ENCODE data around the gene TRPC4AP. TPM values are rescaled to one million over a fixed set of nuclear protein-coding genes. Genes with fewer than 3 reads are reported as not detected.
A peak's percentile ranks its signal among the peaks of the same experiment; 100 is the strongest.
"Not testable (repeated sequence)": the region's sequence is repeated elsewhere in the genome, so short reads cannot be mapped to it uniquely, and the experiment has no call there.

The TRPC4AP gene
- total RNA-seq, 2 experiments from 2014 or later, result 63.5 to 65.7 TPM

GRCh38 chr20:35091816-35092523 is 637 bp downstream of the TRPC4AP start:
- Mint-ChIP-seq H3K36me3 (ENCODE audit: low read depth) (peaks cover 18% of the 10 kb centered on the region), H3K27me3 (no peaks in the 10 kb centered on the region), H3K4me3 (peak overlapping the region; percentile 85), H3K9me3 (no peaks in the 10 kb centered on the region), H3K27ac (peak overlapping the region; percentile 85), H3K4me1 (peaks cover 59% of the 10 kb centered on the region)
- ChIA-PET CTCF (interaction anchor here (0.8 to 2.9 kb wide), 6 partner anchors 12 to 216 kb away, joined by 3 to 15 read pairs (median 6); partner anchors contain the start of genes ACSS2, EDEM2, GSS and MYH7B), POLR2A (interaction anchor here (0.6 to 1.7 kb wide), 10 partner anchors 9 to 216 kb away, joined by 3 to 17 read pairs (median 4); partner anchors contain the start of genes ACSS2, EDEM2 and MMP24OS)
- peak; percentile 23 for DNase-seq

DNA sequence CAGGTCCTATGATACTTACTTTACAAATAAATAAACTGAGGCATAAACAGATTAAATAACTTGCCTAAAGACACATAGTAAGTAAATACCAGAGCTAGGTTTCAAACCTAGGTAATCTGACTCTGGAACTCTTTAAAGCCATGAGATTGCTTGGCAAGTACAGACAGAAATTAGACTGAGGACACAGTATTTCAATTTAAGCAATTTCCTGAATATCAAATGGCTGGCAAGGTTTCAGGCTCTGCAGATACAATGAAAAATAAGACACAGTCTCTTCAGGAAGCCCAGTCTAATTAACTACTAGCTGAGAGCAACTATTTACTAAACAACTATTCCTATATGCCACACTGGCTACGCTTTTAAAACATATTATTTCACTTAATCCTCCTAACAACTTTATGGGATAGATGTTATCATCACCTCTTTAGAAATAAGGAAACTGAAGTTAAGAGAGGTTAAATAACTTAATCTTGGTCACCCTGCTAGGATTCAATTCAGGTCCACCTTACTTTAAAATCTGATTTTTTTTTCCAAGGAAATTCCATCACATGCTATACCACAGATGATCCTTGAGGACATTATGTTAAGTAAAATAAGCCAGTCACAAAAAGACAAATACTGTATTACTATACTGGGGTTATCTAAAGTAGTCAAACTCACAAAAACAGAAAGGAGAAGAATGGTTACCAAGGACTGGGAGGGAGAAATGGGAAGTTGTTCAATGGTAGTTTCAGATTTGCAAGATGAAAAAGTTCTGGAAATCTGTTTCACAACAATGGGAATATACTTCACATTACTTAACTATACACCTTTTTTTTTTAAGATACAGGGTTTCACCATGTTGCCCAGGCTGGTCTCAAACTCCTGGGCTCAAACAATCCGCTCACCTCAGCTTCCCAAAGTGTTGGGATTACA is 4.1 kb downstream of the TRPC4AP start:
- CTCF ChIA-PET, result interaction anchor here (1.1 kb wide), 1 partner anchor 8 kb away, joined by 4 read pairs; no protein-coding TSS in a partner anchor
- Mint-ChIP-seq H3K4me1 (peaks cover 63% of the 10 kb centered on the region), H3K27ac (no peak overlapping the region), H3K4me3 (no peak overlapping the region), H3K9me3 (no peaks in the 10 kb centered on the region), H3K36me3 (ENCODE audit: low read depth) (peaks cover 26% of the 10 kb centered on the region), H3K27me3 (no peaks in the 10 kb centered on the region)
- no peak for DNase-seq
- POLR2A ChIA-PET, result no interaction called here

DNA sequence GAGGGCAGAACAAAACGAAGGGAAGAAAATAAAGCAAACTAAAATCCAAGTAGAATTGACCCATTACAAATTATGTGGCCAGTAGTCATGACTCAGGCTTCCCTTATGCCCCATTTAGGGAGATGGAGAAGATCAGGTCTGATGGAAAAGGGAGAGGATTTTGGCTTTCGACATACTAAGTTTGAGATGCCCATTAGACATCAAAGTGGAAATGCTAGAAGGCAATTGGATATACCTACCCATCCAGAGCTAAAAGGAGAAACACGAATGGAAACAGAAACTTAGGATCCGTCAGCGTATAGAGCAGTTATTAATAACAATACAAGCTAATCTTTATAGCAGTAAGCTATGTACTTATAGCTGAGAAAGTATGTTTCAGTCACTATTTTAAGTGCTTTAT is 4.8 kb downstream of the TRPC4AP start:
- Mint-ChIP-seq H3K27ac (peak overlapping the region; percentile 44), H3K4me3 (no peak overlapping the region), H3K9me3 (no peaks in the 10 kb centered on the region), H3K27me3 (no peaks in the 10 kb centered on the region), H3K4me1 (peaks cover 57% of the 10 kb centered on the region), H3K36me3 (ENCODE audit: low read depth) (peaks cover 28% of the 10 kb centered on the region)
- CTCF ChIA-PET, result interaction anchor here (0.6 to 1.1 kb wide), 2 partner anchors 9 to 18 kb away, joined by 3 to 4 read pairs; no protein-coding TSS in a partner anchor
- POLR2A ChIA-PET, result no interaction called here
- DNase-seq, result no peak

GRCh38 chr20:35087355-35087754 is 5.3 kb downstream of the TRPC4AP start:
- Mint-ChIP-seq H3K27me3 (no peaks in the 10 kb centered on the region), H3K4me1 (peaks cover 58% of the 10 kb centered on the region), H3K4me3 (no peak overlapping the region), H3K36me3 (ENCODE audit: low read depth) (peaks cover 30% of the 10 kb centered on the region), H3K9me3 (no peaks in the 10 kb centered on the region), H3K27ac (peak overlapping the region; percentile 44)
- POLR2A ChIA-PET, result no interaction called here
- CTCF ChIA-PET, result interaction anchor here (0.6 to 1.1 kb wide), 2 partner anchors 9 to 18 kb away, joined by 3 to 4 read pairs; no protein-coding TSS in a partner anchor
- no peak for DNase-seq

DNA sequence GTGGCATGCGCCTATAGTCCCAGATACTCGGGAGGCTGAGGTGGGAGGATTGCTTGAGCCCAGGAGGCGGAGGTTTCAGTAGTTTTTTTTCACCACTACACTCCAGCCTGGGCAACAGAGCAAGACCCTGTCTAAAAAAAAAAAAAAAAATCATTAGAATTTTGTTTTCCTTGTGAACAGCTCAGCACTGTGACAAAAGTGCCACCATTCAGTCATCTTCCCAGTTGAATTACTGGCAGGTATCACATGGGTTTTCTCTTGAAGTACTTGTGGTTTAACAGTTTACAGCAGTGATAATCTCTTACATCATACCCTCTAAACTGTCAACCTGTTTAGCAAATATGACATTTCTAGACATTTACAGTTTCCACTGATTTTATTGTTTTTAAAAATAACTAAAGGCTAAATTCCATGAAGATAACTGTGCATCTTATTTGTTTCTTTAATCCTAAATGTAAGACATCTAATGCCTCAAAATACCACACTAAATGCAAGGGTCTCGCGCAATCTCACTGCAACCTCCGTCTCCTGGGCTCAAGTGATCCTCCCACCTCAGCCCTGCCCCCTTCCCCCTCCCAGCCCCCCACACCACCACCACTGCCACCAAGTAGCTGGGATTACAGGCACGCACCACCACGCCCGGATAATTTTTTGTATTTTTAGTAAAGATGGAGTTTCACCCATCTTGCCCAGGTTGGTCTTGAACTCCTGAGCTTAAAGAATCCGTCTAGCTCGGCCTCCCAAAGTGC is 7.0 kb downstream of the TRPC4AP start:
- Mint-ChIP-seq H3K27me3 (no peaks in the 10 kb centered on the region), H3K9me3 (no peaks in the 10 kb centered on the region), H3K4me1 (peaks cover 55% of the 10 kb centered on the region), H3K36me3 (ENCODE audit: low read depth) (peaks cover 26% of the 10 kb centered on the region), H3K27ac (peak overlapping the region; percentile 75), H3K4me3 (no peak overlapping the region)
- POLR2A ChIA-PET, result interaction anchor here (1.1 kb wide), 2 partner anchors 10 to 198 kb away, joined by 3 to 5 read pairs; no protein-coding TSS in a partner anchor
- DNase-seq, result no peak
- CTCF ChIA-PET, result interaction anchor here (0.6 to 1.4 kb wide), 4 partner anchors 11 to 22 kb away, joined by 3 to 9 read pairs (median 4); no protein-coding TSS in a partner anchor

GRCh38 chr20:35084998-35085397 is 7.6 kb downstream of the TRPC4AP start:
- CTCF ChIA-PET, result interaction anchor here (0.6 to 1.4 kb wide), 5 partner anchors 10 to 83 kb away, joined by 3 to 9 read pairs (median 3); no protein-coding TSS in a partner anchor
- Mint-ChIP-seq H3K27ac (peak overlapping the region; percentile 75), H3K36me3 (ENCODE audit: low read depth) (peaks cover 23% of the 10 kb centered on the region), H3K4me1 (peaks cover 56% of the 10 kb centered on the region), H3K4me3 (no peak overlapping the region), H3K27me3 (no peaks in the 10 kb centered on the region), H3K9me3 (no peaks in the 10 kb centered on the region)
- POLR2A ChIA-PET, result interaction anchor here (1.1 kb wide), 2 partner anchors 11 to 199 kb away, joined by 3 to 5 read pairs; no protein-coding TSS in a partner anchor
- DNase-seq, result no peak

DNA sequence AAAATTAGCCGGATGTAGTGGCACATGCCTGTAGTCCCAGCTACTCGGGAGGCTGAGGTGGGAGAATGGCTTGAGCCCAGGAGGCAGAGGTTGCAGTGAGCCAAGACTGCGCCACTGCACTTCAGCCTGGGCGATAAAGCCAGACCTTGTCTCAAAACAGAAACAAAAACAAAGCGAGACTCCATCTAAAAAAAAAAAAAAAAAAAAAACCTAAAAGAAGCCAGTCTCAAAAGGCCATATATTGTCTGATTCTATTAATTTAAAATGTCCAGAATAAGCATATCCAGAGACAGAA is 12.3 kb downstream of the TRPC4AP start:
- not testable (repeated sequence) for DNase-seq, H3K27me3 Mint-ChIP-seq, H3K9me3 Mint-ChIP-seq
- ChIA-PET CTCF (interaction anchor here (1.2 to 1.5 kb wide), 2 partner anchors 12 to 16 kb away, joined by 6 to 9 read pairs; partner anchors contain the start of gene TRPC4AP), POLR2A (interaction anchor here (1.5 to 1.6 kb wide), 2 partner anchors 12 to 17 kb away, joined by 3 to 5 read pairs; partner anchors contain the start of gene TRPC4AP)
- peaks cover 38% of the 10 kb centered on the region for H3K4me1 Mint-ChIP-seq
- peaks cover 53% of the 10 kb centered on the region for H3K36me3 Mint-ChIP-seq (ENCODE audit: low read depth)
- peak overlapping the region; percentile 56 for H3K4me3 Mint-ChIP-seq
- peak overlapping the region; percentile 67 for H3K27ac Mint-ChIP-seq

DNA sequence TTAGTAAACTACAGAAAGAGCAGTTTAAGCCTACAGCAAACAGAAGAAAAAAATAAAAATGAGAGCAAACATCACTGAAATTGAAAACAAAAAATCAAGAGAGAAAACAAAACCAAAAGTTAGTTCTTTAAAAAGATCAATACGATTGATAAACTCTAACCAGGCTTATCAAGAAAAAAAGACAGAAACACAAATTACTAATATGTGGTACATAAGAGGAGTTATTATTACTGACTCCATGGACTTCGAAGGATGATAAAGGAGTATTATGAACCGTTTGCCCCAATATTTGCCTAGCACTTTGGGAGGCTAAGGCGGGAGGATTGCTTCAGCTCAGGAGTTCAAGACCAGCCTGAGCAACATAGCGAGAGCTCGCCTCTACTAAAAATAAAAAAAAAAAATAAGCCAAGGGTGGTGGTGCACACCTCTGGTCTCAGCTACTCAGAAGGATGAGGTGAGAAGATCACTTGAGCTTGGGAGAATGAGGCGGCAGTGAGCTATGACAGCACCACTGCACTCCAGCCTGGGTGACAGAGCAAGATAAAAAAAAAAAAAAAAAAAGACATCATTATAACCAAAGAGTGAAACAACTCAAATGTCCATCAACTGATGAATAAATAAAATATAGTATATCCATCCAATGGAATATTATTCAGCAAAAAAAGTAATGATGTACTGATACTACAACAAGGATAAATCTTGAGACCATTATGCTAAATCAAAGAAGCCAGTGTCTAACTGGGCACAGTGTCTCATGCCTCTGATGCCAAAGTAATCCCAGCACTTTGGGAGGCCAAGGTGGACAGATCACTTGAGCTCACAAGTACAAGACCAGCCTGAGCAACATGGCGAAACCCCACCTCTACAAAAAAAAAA is 12.9 kb downstream of the TRPC4AP start:
- Mint-ChIP-seq H3K4me3 (peak overlapping the region; percentile 59), H3K27me3 (no peaks in the 10 kb centered on the region), H3K4me1 (peaks cover 33% of the 10 kb centered on the region), H3K36me3 (ENCODE audit: low read depth) (peaks cover 53% of the 10 kb centered on the region), H3K27ac (peak overlapping the region; percentile 67), H3K9me3 (peaks cover under 1% of the 10 kb centered on the region)
- ChIA-PET POLR2A (interaction anchor here (0.9 to 1.6 kb wide), 4 partner anchors 13 to 255 kb away, joined by 3 to 5 read pairs (median 4); partner anchors contain the start of gene TRPC4AP), CTCF (interaction anchor here (0.7 to 1.5 kb wide), 3 partner anchors 12 to 203 kb away, joined by 3 to 9 read pairs (median 6); partner anchors contain the start of gene TRPC4AP)
- no peak for DNase-seq

DNA sequence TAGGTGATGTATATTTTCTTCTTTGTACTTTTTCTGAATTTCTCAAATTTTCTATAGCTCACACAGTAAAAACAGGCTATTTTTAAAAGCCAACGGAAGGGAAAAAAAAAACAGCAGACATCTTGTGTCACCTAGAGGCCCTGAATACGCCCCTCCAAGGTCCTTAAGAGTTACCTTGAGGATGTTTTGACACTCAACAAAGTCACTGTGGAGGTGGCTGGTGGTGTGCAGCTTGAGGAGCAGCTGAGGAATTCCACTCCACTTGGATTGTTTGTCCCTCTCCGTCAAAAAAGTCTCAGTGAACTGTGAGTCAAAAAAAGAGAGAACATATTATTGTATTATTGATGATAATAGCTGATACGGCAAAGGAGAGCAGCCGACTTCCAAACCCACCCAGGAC is 14.7 kb downstream of the TRPC4AP start:
- no peak overlapping the region for H3K27ac Mint-ChIP-seq
- peaks cover 14% of the 10 kb centered on the region for H3K9me3 Mint-ChIP-seq
- ChIA-PET CTCF (no interaction called here), POLR2A (no interaction called here)
- H3K36me3 Mint-ChIP-seq (ENCODE audit: low read depth), result peaks cover 61% of the 10 kb centered on the region
- no peaks in the 10 kb centered on the region for H3K27me3 Mint-ChIP-seq
- H3K4me3 Mint-ChIP-seq, result no peak overlapping the region
- H3K4me1 Mint-ChIP-seq, result peaks cover 29% of the 10 kb centered on the region
- DNase-seq, result no peak

DNA sequence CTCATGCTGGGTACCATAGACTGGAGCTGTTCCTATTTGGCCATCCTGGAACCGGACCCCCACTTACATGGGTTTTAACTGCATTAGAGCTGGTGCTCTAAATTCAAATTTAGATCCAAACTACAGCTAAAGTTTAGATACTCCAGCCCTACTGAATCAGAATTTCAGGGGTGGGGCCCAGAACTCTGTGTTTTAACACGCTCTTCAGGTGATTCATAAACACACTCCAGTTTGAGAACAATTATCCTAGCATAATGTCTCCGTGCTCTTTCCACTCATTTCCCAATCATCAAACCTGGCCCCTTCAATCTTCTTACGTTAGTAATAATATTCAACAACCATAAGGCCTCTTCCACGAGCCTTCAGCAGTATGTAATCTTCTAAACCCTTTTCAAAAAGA is 15.3 kb downstream of the TRPC4AP start:
- peaks cover 27% of the 10 kb centered on the region for H3K4me1 Mint-ChIP-seq
- ChIA-PET CTCF (no interaction called here), POLR2A (no interaction called here)
- H3K36me3 Mint-ChIP-seq (ENCODE audit: low read depth), result peaks cover 64% of the 10 kb centered on the region
- no peaks in the 10 kb centered on the region for H3K27me3 Mint-ChIP-seq
- H3K27ac Mint-ChIP-seq, result no peak overlapping the region
- no peak overlapping the region for H3K4me3 Mint-ChIP-seq
- peaks cover 18% of the 10 kb centered on the region for H3K9me3 Mint-ChIP-seq
- no peak for DNase-seq

- CTCF ChIA-PET, result not testable (repeated sequence)
Measured at GRCh38 chr20:35071436-35072153, 21.0 kb downstream of the TRPC4AP start.

More at GRCh38 chr20:35071436-35072153, 21.0 kb downstream of the TRPC4AP start:
- DNase-seq, H3K27me3 Mint-ChIP-seq, H3K27ac Mint-ChIP-seq, H3K4me3 Mint-ChIP-seq, POLR2A ChIA-PET: not testable (repeated sequence)
- Mint-ChIP-seq H3K9me3 (peaks cover 24% of the 10 kb centered on the region), H3K4me1 (peaks cover 44% of the 10 kb centered on the region), H3K36me3 (ENCODE audit: low read depth) (peaks cover 83% of the 10 kb centered on the region)
